ENCODE data around the gene LRRC4C. TPM values are rescaled to one million over a fixed set of nuclear protein-coding genes. Genes with fewer than 3 reads are reported as not detected.

The LRRC4C gene
- total RNA-seq, 1 experiment from 2014 or later, result 0.15 TPM

- no peak for ATAC-seq
Measured at GRCh38 chr11:41281131-41281742, 178.2 kb downstream of the LRRC4C start.

DNA sequence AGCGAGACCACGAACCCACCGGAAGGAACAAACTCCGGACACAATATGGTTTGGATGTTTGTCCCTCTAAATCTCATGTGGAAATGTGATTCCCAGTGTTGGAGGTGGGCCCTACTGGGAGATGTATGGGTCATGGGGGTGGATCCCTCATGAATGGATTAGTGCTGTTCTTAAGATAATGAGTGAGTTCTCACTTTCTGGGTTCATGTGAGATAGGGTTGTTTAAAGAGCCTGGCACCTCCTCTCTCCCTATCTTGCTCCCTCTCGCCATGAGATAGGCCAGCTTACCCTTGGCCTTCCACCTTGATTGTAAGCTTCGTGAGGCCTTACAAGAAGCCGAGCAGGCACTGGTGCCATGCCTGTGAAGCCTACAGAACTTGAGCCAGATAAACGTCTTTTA is 184.6 kb downstream of the LRRC4C start:
- in situ Hi-C loops (cut with HindIII; ENCODE audit: low pct_unique_long_range_greater_than_20kb, low sequenced_read_pairs), result no loop called here
- intact Hi-C loops (cut with micrococcal nuclease; ENCODE audit: unreplicated experiment), result no loop called here
- H3K36me3 ChIP-seq (ENCODE audit: control insufficient read depth, insufficient read depth, low read length), result no peaks in the 10 kb centered on the region
- no peaks in the 10 kb centered on the region for H3K4me1 ChIP-seq (ENCODE audit: control insufficient read depth, insufficient read depth, low read length)
- no peak for ATAC-seq
- DNase-seq (ENCODE audit: low read depth, low spot score), result no peak
- POLR2A ChIA-PET, result no interaction called here
- no peak overlapping the region for H3K4me3 ChIP-seq (ENCODE audit: low read depth in 2 of 2, low read length in 2 of 2)
- no peaks in the 10 kb centered on the region for H3K27me3 ChIP-seq (ENCODE audit: control insufficient read depth, insufficient read depth, low read length)
- CTCF ChIA-PET, result no interaction called here
- TF ChIP-seq SIN3A (IDR thresholded peaks at IDR 0.05; ENCODE audit: borderline replicate concordance, insufficient read depth, low read depth, low read length), result no peak
- no peak for TF ChIP-seq TCF7L2 (IDR thresholded peaks at IDR 0.05; ENCODE audit: low read depth, low read length)
- no peak for TF ChIP-seq CTCF (IDR thresholded peaks at IDR 0.05)
- TF ChIP-seq, protein P1, sequence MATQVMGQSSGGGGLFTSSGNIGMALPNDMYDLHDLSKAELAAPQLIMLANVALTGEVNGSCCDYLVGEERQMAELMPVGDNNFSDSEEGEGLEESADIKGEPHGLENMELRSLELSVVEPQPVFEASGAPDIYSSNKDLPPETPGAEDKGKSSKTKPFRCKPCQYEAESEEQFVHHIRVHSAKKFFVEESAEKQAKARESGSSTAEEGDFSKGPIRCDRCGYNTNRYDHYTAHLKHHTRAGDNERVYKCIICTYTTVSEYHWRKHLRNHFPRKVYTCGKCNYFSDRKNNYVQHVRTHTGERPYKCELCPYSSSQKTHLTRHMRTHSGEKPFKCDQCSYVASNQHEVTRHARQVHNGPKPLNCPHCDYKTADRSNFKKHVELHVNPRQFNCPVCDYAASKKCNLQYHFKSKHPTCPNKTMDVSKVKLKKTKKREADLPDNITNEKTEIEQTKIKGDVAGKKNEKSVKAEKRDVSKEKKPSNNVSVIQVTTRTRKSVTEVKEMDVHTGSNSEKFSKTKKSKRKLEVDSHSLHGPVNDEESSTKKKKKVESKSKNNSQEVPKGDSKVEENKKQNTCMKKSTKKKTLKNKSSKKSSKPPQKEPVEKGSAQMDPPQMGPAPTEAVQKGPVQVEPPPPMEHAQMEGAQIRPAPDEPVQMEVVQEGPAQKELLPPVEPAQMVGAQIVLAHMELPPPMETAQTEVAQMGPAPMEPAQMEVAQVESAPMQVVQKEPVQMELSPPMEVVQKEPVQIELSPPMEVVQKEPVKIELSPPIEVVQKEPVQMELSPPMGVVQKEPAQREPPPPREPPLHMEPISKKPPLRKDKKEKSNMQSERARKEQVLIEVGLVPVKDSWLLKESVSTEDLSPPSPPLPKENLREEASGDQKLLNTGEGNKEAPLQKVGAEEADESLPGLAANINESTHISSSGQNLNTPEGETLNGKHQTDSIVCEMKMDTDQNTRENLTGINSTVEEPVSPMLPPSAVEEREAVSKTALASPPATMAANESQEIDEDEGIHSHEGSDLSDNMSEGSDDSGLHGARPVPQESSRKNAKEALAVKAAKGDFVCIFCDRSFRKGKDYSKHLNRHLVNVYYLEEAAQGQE (IDR thresholded peaks at IDR 0.05; ENCODE audit: insufficient read depth in 1 of 2, low read depth in 2 of 2, low read length in 1 of 2), result no peak
- TF ChIP-seq POLR2AphosphoS5 (IDR thresholded peaks at IDR 0.05; ENCODE audit: low read depth, low read length), result no peak
- BruUV-seq (replicated peaks), result no TSS peak
- no peaks in the 10 kb centered on the region for H3K9me3 ChIP-seq (ENCODE audit: control insufficient read depth, insufficient read depth, low read depth, low read length)
- no peak overlapping the region for H3K27ac ChIP-seq (ENCODE audit: low read length)

More at GRCh38 chr11:41281131-41281742, 178.2 kb downstream of the LRRC4C start:
- no peak for TF ChIP-seq SIN3A (IDR thresholded peaks at IDR 0.05; ENCODE audit: borderline replicate concordance, insufficient read depth, low read depth, low read length)
- TF ChIP-seq POLR2AphosphoS5 (IDR thresholded peaks at IDR 0.05; ENCODE audit: low read depth, low read length), result no peak
- no peak for TF ChIP-seq TCF7L2 (IDR thresholded peaks at IDR 0.05; ENCODE audit: low read depth, low read length)
- TF ChIP-seq CTCF (IDR thresholded peaks at IDR 0.05), result no peak
- TF ChIP-seq, protein P1 (IDR thresholded peaks at IDR 0.05; ENCODE audit: insufficient read depth in 1 of 2, low read depth in 2 of 2, low read length in 1 of 2), result no peak
- BruUV-seq (replicated peaks), result no TSS peak
- intact Hi-C loops (cut with micrococcal nuclease; ENCODE audit: unreplicated experiment) (no loop called here), in situ Hi-C loops (cut with HindIII; ENCODE audit: low pct_unique_long_range_greater_than_20kb, low sequenced_read_pairs) (no loop called here)
- POLR2A ChIA-PET, result no interaction called here
- DNase-seq (ENCODE audit: low read depth, low spot score), result no peak
- Histone ChIP-seq H3K4me3 (ENCODE audit: low read depth in 2 of 2, low read length in 2 of 2) (no peak overlapping the region), H3K36me3 (ENCODE audit: control insufficient read depth, insufficient read depth, low read length) (no peaks in the 10 kb centered on the region), H3K4me1 (ENCODE audit: control insufficient read depth, insufficient read depth, low read length) (no peaks in the 10 kb centered on the region), H3K27ac (ENCODE audit: low read length) (no peak overlapping the region), H3K9me3 (ENCODE audit: control insufficient read depth, insufficient read depth, low read depth, low read length) (no peaks in the 10 kb centered on the region), H3K27me3 (ENCODE audit: control insufficient read depth, insufficient read depth, low read length) (no peaks in the 10 kb centered on the region)
- CTCF ChIA-PET, result interaction anchor here (0.6 kb wide), 1 partner anchor 801 kb away, joined by 3 read pairs; no protein-coding TSS in a partner anchor

Measured in Panc1 (cell line).